GM10847 (cell line): ENCODE measurements around the gene AQP2.

ENCODE experiments used
- POLR2A ChIP-seq: IDR thresholded peaks from 2 replicates; pipeline ENCODE4 v1.6.1; 2011; ENCODE audit not compliant: insufficient read length; ENCODE audit errors: extremely low read depth

The AQP2 gene

DNA sequence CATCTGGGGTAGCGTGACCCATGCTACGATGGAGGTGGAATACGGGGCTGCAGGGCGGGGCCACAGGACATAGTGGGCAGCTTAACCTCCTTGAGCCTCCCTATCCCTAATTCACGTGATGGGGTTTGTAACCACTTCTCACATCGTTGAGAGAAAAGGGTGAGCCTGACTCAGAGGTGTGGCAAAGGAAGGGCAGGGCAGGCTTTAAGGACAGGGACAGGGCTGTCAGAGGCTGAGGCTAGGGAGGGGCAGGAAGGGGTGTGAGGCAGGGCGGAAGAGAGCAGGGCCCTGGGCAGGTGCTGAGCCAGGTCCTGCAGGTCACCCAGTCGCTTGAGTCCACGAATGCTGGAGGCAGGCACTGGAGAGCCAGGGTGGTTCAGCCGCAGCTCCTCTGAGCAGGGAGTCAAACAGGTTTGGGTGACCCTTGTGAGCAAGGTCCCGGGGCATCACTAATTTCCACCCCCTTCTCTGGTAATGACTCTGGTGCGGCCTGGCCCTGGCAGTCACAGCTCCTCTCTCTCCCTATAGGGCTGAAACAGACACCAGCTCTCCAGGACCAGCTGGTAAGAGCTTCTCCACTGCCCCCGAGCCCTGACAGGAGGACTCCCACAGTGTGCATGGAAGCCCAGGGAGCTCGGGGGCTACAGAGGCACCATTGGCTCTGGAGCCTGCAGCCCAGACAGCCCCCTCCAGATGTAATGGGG is 7.5 kb upstream of the AQP2 start:
- TF ChIP-seq POLR2A, result no peak

DNA sequence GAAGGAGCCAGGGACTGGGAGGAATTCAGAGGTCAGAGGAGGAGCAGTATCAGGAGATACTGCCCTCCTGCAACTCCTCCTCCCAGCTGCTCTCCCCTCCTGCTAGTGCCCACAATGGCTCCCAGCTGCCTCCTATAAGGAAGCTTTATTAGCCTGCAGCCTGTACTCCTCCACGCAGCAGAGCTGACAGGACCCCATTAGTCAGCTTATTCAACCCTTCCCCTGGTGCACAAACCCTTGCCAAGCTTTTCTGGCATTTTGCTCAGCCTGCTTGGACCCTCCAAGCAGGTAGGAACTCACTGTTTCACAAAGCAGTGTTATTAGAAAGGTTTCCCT is 6.9 kb upstream of the AQP2 start:
- no peak for TF ChIP-seq POLR2A

DNA sequence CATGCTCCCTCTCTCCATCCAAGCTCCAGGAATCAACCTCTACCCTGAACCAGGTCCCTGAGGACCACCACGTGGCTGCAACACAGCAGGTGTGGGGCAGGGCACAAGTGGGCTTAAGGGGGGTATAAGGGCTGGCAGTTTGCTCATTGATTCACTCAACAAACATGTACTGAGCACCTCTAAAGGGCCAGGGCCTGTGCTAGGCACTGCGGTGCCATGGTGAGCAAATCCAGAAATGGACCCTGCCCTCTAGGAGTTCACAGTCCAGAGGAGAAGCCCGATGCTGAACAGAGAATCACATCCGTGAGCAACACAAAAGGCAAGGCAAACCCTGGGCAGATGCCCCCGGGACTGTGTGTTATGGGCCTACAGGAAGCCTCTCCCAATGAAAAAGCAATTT is 6.5 kb upstream of the AQP2 start:
- TF ChIP-seq POLR2A, result no peak

DNA sequence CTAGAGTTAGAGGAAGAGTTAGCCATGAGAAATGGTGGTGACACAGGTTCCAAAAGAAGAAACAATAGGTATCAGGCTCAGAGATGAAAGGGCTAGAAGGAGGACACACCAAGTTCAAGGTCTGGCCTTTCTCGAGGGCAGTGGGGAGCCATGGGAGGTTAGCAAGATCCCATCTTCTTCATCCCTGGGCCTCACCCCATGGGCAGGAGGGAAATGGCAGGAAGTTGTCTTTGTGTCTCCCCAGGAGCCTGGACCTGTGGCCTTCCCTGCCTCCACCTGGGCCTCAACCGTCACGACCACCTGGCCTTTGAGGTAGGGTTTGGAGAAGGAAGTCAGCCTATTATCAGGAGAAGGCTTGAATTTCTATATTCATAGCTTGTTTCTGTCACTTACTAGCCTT is 5.8 kb upstream of the AQP2 start:
- no peak for TF ChIP-seq POLR2A

DNA sequence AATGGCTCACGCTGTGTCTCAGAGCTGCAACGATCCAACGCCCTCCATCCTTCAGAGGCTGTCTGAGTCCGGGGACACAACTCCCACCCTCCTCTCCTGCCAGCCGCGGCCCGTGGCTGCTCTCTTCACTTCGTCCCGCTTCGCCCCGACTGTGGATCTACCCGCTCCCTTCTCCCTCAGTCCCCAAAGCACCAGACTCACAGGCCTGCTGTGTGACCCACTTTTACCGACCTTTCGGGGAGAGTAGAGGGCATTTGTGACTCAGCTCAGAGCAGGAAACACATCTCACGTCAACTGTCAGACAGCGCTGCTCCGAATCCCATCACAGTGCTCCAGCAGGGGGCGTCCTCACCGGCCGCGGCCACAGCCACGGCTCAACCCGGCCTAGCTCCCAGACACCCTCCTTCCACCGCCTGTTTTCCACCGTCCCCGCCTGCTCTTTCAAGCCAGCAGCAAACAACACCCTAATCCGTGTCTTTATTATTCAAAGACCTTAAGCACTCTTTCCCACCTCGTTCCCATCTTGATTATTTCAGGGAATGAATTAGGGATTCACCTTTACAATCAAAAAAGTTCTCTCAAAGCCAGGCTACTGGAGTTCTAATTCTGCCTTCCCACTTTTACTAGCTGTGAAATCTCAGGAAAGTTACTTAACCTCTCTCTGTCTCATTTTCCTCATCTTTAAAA is 5.0 kb upstream of the AQP2 start:
- no peak for TF ChIP-seq POLR2A

DNA sequence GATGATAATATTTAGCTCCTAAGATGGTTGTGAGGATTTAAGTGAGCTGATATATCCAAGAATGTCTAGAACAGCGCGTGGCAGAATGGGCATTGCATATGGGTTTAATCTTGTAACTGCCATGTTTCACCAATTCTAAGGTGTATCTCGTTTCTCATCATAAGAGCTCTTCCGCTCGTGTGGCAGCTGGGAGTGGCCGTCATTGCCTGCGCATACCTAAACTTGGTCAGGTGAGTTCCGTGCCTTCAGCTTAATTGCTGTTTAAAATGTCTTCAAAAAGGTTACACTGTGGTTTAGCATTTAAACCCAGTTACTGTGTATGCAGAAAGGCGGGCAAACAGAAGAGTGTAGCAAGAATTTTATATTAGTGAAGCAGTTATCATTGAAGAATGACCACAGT is 4.5 kb upstream of the AQP2 start:
- TF ChIP-seq POLR2A, result no peak

DNA sequence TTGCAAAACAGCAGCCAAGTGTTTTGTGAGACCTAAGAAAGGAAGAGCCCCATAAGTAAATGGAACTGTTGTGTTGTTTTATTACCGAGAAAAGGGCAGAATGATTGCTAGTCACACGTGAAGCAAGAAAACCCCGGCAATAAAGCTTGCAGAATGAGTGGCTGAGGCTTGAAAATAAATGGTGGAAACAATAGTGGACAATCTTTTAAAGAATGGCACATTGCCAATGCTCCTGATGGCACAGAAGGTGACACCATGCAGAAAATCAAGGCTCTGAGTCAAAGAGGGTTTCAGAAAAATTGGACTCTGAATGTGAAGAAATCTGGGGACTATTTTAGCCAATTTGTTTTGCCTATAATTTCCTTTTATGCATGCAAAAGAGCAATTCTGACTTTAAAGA is 4.0 kb upstream of the AQP2 start:
- TF ChIP-seq POLR2A, result no peak

DNA sequence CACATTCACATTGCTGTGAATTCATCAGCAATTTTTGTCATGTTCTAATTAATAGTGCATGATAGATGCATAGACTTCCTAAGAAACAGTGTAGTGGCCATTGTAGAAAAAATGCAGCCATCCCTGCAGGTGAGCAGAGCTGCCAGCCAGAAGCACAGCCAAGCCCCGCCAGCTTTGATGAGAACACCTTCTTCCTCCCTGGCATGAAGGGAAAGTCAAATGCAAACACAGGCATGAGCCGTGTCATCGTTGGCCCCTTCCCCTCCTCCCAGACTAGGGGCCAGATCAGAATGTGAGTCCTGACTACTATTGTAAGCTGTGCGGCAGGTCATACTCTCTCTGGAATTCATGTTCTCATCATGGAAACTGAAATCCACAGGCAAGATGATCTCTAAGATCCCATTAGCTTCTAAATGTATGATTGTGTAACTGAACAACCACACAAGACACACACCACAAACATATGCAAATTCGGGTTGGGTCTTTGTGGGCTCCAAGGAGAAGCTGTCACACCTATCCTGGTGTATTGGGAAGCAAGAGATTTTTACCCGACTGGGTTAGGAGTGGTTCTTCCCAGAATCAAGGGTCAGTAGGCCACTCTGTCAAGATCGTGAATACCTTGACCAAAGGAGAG is 2.8 kb upstream of the AQP2 start:
- no peak for TF ChIP-seq POLR2A

DNA sequence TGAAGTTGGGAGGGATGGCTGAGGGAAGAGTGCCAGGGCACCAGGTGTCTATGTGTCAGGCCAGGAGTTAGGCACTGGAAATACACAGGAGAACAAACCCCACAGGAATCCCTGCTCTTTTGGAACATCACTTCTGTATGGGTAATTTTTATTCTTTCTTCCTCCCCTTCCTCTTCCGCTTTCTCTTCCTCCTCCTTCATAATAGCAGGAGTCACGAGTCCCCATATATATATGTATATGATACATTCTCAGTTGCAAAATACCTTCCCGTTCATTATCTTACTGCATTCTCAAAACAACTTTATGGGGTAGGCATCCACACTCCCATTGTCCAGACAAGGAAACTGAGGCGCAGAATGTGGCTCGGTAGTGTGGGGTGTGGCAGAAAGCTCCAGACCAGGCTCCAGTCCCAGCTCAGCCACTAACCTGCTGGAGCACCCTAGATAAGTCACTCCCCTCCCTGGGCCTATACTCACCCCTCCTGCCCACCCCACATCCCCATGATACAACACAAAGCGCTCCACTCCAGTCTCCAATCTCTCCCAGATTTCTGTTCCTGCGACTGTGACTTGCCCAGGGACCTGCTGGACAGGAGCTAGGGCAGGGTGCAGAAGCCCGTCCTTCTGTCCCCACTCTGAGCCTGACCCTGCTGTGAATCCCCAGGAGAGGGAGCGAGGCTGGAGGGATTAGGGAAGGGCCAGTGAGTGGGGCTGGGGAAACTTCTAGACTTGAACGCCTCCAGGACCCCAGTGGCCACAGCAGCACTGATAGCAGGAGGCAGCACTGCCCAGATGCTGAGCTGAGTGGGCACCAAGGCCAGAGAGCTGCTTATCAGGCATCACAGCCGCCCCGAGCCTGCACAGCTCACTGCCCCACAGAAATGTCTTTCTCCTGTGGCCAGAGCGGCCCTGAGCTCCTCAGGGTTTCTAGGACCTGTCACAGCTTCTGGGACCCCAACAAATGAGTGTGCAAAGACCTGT is 1.4 kb upstream of the AQP2 start:
- no peak for TF ChIP-seq POLR2A

DNA sequence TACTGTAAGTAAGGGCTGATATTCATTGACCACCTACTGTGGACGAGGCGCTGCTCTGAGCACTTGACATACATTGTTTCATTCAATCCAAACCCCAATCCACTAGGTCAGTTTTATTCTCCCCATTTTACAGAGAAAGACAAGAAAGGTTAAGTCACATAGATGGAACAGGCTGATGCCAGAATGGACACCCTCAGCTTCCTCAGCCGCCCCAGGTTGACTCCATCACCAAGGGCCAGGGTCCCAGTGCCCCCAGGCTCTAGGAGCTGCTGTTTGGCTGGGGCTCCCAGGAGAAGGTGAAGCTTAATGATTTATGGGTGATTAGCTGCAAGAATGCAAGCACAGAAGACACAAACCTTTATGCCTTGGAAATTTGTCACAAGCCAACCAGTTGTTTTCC is 671 bp upstream of the AQP2 start:
- TF ChIP-seq POLR2A, result no peak

DNA sequence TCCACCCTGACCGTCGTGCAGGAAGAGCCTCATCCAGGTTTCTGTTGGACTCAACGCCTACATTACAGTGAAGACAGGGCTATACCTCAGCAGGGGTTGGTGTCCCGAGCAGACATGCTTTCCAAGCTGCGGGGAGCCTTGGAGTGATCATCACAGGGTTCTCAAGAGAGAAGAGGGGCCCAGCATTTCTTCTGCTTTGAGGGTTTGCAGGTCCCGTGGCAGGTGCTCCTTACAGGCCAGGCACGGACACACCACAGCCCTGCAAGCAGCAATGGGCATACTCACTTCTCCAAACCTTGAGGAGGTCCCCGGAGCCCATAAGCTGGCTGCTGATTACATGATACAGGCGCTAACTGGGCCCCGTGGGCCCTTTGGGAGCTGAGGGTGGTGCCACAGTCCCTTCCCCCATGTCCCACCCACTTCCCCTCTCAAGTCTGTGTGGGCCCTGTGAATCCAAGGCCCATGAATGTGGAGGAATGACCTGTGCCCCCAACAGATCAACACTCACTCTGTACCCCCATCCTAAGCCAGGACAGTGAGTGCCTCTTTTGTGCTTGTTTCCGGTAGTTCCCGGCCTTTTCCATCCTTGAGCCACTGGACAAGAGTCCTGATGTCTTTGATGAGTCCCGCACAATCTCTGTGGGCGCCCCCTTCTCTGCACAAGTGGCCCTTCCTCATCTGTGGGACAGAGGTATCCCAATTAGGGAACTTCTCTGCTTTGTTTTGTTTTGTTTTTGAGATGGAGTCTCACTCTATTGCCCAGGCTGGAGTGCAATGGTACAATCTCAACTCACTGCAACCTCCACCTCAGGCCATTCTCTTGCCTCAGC is 1.1 kb downstream of the AQP2 start:
- TF ChIP-seq POLR2A, result no peak

DNA sequence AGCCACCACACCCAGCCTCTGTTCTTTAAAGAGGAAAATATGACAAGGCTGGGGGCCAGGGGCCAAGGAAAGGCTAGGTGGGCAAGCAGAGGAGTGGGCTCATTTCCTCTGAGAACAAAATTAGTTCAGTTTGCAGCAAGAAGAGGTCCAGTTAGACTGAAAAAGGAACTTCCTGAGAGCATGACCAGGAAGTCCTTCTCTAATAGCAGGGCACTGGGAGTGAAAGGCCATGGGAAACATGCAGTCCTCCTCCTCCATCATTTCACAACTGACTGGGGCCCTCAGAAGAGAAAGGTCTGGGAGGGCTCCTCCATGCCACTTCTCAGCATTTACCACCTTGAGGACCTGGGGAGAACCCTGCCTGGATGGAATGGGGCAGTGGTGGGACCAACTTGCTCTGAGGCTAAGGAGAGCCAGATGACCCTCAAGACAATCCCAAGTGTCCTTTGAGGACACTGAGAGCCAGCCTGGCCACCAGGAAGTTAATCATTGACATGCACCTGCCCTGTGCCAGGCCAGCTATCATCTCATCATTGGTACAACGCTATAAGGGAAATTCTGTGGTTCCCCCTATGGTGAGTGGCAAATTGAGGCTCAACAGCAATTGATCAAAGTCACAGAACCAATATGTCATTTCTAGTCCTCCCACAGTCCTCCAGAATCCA is 2.0 kb downstream of the AQP2 start:
- no peak for TF ChIP-seq POLR2A

DNA sequence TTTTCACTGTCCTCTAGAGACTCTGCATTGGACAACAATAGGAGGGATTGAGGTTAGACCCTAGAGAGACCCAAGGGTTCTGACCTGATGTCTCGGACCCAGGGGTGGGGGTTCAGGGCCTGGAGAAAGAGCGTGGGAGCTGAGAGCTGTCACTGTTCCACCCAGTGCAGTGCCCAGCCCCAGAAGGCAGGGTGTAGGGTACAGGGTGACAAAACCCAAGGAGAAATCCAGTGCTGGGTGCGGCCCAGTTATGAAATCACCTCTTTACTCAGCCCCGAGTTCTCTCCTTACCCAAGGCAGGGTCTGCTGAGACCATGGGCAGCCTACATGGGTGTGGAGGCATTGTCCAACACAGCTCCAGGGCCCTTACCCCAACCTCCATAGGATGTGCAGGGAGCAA is 2.6 kb downstream of the AQP2 start:
- TF ChIP-seq POLR2A, result no peak

DNA sequence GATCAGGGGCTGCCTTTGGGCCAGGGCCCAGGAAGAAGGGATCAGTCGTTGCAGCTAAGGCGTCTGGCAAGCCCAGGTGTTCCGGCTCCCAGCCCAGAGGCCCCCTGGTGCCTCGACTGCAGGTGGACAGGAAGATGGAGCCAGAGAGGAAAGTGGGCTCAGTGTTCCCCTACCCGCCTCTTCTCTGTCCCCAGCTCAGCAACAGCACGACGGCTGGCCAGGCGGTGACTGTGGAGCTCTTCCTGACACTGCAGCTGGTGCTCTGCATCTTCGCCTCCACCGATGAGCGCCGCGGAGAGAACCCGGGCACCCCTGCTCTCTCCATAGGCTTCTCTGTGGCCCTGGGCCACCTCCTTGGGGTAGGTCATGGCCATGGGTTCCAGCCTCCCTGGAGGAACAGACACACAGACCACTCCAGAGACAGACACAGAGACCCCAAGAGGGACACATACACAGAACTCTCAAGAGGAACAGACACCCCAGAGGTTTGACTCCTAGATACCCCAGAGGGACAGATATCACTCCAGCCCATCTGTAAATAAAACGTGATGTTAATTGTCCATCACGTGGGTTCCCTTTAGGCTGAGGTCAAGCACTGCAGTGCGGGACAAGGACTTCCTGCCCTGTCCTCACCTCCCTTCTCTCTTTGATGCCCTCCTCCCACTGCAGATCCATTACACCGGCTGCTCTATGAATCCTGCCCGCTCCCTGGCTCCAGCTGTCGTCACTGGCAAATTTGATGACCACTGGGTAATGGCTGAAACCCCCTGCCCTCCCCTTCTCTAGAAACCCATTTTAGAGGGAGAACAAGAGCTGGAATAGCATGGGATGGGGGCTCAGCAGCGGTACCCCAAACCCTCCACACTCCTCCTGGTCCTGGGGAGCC is 3.7 kb downstream of the AQP2 start:
- TF ChIP-seq POLR2A, result no peak
